ENCODE data around the gene ITGAX.

GRCh38 chr16:31334934-31335333 lies 20.0 kb upstream of the ITGAX start:
- TF ChIP-seq CTCF (IDR thresholded peaks at IDR 0.05) (no peak), POLR2A (IDR thresholded peaks at IDR 0.05) (no peak)
